ENCODE data around the gene USP40. TPM values are rescaled to one million over a fixed set of nuclear protein-coding genes. Genes with fewer than 3 reads are reported as not detected.

The USP40 gene
- total RNA-seq, 8 experiments from 2014 or later, result 13.4 to 79.9 (median 27.8) TPM

- in situ Hi-C loops (cut with MboI; ENCODE audit: low pct_unique_long_range_greater_than_20kb in 2 of 9, low sequenced_read_pairs in 9 of 9, unreplicated experiment in 9 of 9), result no loop called here
- Histone ChIP-seq H3K27ac (no peak overlapping the region), H3K4me3 (no peak overlapping the region), H3K4me1 (replicated peaks in 1 of 2) (peaks cover 0 to 3% of the 10 kb centered on the region in 2 donors)
- WGBS, 10 experiments, result 79 to 100% (median 95%) methylated on average over 5 to 13 of the region's 14 CpGs; no CpG with 5 or more reads in 4 of the 10 experiments
- no peak for ATAC-seq (replicated peaks in 6 of 8)
Observed at GRCh38 chr2:233476063-233476410, 90.5 kb downstream of the USP40 start.

- in situ Hi-C loops (cut with MboI; ENCODE audit: low pct_unique_long_range_greater_than_20kb in 2 of 9, low sequenced_read_pairs in 9 of 9, unreplicated experiment in 9 of 9), result loop anchor here in 1 of 9 experiments (25.0 kb wide), 1 partner anchor 238 kb away; the partner anchor contains the start of genes UGT1A4 and UGT1A5
- Histone ChIP-seq H3K4me1 (replicated peaks in 1 of 2) (peaks cover 0 to 12% of the 10 kb centered on the region in 2 donors), H3K27ac (no peak overlapping the region), H3K4me3 (no peak overlapping the region)
- 36 to 85% (median 75%) methylated on average over 3 to 12 of the region's 22 CpGs; no CpG with 5 or more reads in 1 of the 10 experiments for WGBS, 10 experiments
- no peak for ATAC-seq (replicated peaks in 6 of 8)
Observed at GRCh38 chr2:233474308-233475160, 92.0 kb downstream of the USP40 start.

GRCh38 chr2:233473878-233474277 is 92.7 kb downstream of the USP40 start:
- in situ Hi-C loops (cut with MboI; ENCODE audit: low pct_unique_long_range_greater_than_20kb in 2 of 9, low sequenced_read_pairs in 9 of 9, unreplicated experiment in 9 of 9), result loop anchor here in 1 of 9 experiments (25.0 kb wide), 1 partner anchor 238 kb away; the partner anchor contains the start of genes UGT1A4 and UGT1A5
- no peak overlapping the region for H3K4me3 ChIP-seq
- H3K4me1 ChIP-seq (replicated peaks in 1 of 2), result peaks cover 0 to 16% of the 10 kb centered on the region in 2 donors
- no peak for ATAC-seq (replicated peaks in 6 of 8)
- no peak overlapping the region for H3K27ac ChIP-seq
- WGBS, 10 experiments, result 80 to 100% (median 86%) methylated on average over 1 of the region's 10 CpGs; no CpG with 5 or more reads in 7 of the 10 experiments

- 85 to 100% (median 97%) methylated on average over 1 to 13 of the region's 19 CpGs; no CpG with 5 or more reads in 5 of the 10 experiments for WGBS, 10 experiments
- peaks cover 0 to 16% of the 10 kb centered on the region in 2 donors for H3K4me1 ChIP-seq (replicated peaks in 1 of 2)
- in situ Hi-C loops (cut with MboI; ENCODE audit: low pct_unique_long_range_greater_than_20kb in 2 of 9, low sequenced_read_pairs in 9 of 9, unreplicated experiment in 9 of 9), result loop anchor here in 1 of 9 experiments (25.0 kb wide), 1 partner anchor 239 kb away; the partner anchor contains the start of genes UGT1A4 and UGT1A5
- no peak overlapping the region for H3K27ac ChIP-seq
- ATAC-seq (replicated peaks in 6 of 8), result no peak
- H3K4me3 ChIP-seq, result no peak overlapping the region
Observed at GRCh38 chr2:233473386-233473791, 93.2 kb downstream of the USP40 start.

- Histone ChIP-seq H3K4me3 (no peak overlapping the region), H3K4me1 (replicated peaks in 1 of 2) (peaks cover 0 to 16% of the 10 kb centered on the region in 2 donors), H3K27ac (no peak overlapping the region)
- no peak for ATAC-seq (replicated peaks in 6 of 8)
- 60 to 100% (median 96%) methylated on average over 1 to 6 of the region's 12 CpGs; no CpG with 5 or more reads in 3 of the 10 experiments for WGBS, 10 experiments
- in situ Hi-C loops (cut with MboI; ENCODE audit: low pct_unique_long_range_greater_than_20kb in 2 of 9, low sequenced_read_pairs in 9 of 9, unreplicated experiment in 9 of 9), result loop anchor here in 1 of 9 experiments (25.0 kb wide), 1 partner anchor 241 kb away; the partner anchor contains the start of genes UGT1A4 and UGT1A5
Observed at GRCh38 chr2:233471291-233472035, 95.1 kb downstream of the USP40 start.

- Histone ChIP-seq H3K27ac (peak overlapping the region in 1 of 2 donors; percentile 78), H3K4me1 (replicated peaks in 1 of 2) (peaks cover 0 to 16% of the 10 kb centered on the region in 2 donors), H3K4me3 (no peak overlapping the region)
- WGBS, 10 experiments, result 88 to 96% (median 90%) methylated on average over 2 to 8 of the region's 14 CpGs; no CpG with 5 or more reads in 7 of the 10 experiments
- no peak for ATAC-seq (replicated peaks in 6 of 8)
- in situ Hi-C loops (cut with MboI; ENCODE audit: low pct_unique_long_range_greater_than_20kb in 2 of 9, low sequenced_read_pairs in 9 of 9, unreplicated experiment in 9 of 9), result loop anchor here in 1 of 9 experiments (25.0 kb wide), 1 partner anchor 241 kb away; the partner anchor contains the start of genes UGT1A4 and UGT1A5
Observed at GRCh38 chr2:233470839-233471238, 95.7 kb downstream of the USP40 start.

- Histone ChIP-seq H3K4me3 (no peak overlapping the region), H3K27ac (peak overlapping the region in 1 of 2 donors; percentile 78), H3K4me1 (replicated peaks in 1 of 2) (peaks cover 0 to 16% of the 10 kb centered on the region in 2 donors)
- 96 to 100% methylated on average over 2 to 4 of the region's 20 CpGs; no CpG with 5 or more reads in 8 of the 10 experiments for WGBS, 10 experiments
- in situ Hi-C loops (cut with MboI; ENCODE audit: low pct_unique_long_range_greater_than_20kb in 2 of 9, low sequenced_read_pairs in 9 of 9, unreplicated experiment in 9 of 9), result loop anchor here in 1 of 9 experiments (25.0 kb wide), 1 partner anchor 242 kb away; the partner anchor contains the start of genes UGT1A4 and UGT1A5
- peak in 6 of 8 experiments; percentile 53 to 94 (median 93) for ATAC-seq (replicated peaks in 6 of 8)
Observed at GRCh38 chr2:233470011-233470687, 96.4 kb downstream of the USP40 start.

- H3K4me3 ChIP-seq, result no peak overlapping the region
- H3K27ac ChIP-seq, result peak overlapping the region in 1 of 2 donors; percentile 78
Observed at GRCh38 chr2:233469261-233470010, 97.1 kb downstream of the USP40 start.

GRCh38 chr2:233468741-233469110 is 97.9 kb downstream of the USP40 start:
- in situ Hi-C loops (cut with MboI; ENCODE audit: low pct_unique_long_range_greater_than_20kb in 2 of 9, low sequenced_read_pairs in 9 of 9, unreplicated experiment in 9 of 9), result loop anchor here in 1 of 9 experiments (25.0 kb wide), 1 partner anchor 244 kb away; the partner anchor contains the start of genes UGT1A4 and UGT1A5
- no peak overlapping the region for H3K4me3 ChIP-seq
- peaks cover 0 to 16% of the 10 kb centered on the region in 2 donors for H3K4me1 ChIP-seq (replicated peaks in 1 of 2)
- WGBS, 10 experiments, result 90 to 100% (median 100%) methylated on average over 1 to 2 of the region's 8 CpGs; no CpG with 5 or more reads in 7 of the 10 experiments
- no peak for ATAC-seq (replicated peaks in 6 of 8)
- H3K27ac ChIP-seq, result no peak overlapping the region

More at GRCh38 chr2:233469261-233470010, 97.1 kb downstream of the USP40 start:
- 35 to 100% (median 93%) methylated on average over 1 to 10 of the region's 32 CpGs; no CpG with 5 or more reads in 3 of the 10 experiments for WGBS, 10 experiments
- in situ Hi-C loops (cut with MboI; ENCODE audit: low pct_unique_long_range_greater_than_20kb in 2 of 9, low sequenced_read_pairs in 9 of 9, unreplicated experiment in 9 of 9), result loop anchor here in 1 of 9 experiments (25.0 kb wide), 1 partner anchor 243 kb away; the partner anchor contains the start of genes UGT1A4 and UGT1A5
- peaks cover 0 to 16% of the 10 kb centered on the region in 2 donors for H3K4me1 ChIP-seq (replicated peaks in 1 of 2)
- ATAC-seq (replicated peaks in 6 of 8), result peak in 5 of 8 experiments; percentile 87 to 90 (median 88)

- in situ Hi-C loops (cut with MboI; ENCODE audit: low pct_unique_long_range_greater_than_20kb in 2 of 9, low sequenced_read_pairs in 9 of 9, unreplicated experiment in 9 of 9), result loop anchor here in 1 of 9 experiments (25.0 kb wide), 1 partner anchor 244 kb away; the partner anchor contains the start of genes UGT1A4 and UGT1A5
- peaks cover 0 to 16% of the 10 kb centered on the region in 2 donors for H3K4me1 ChIP-seq (replicated peaks in 1 of 2)
- WGBS, 10 experiments, result 97 to 100% (median 100%) methylated on average over 1 to 5 of the region's 22 CpGs; no CpG with 5 or more reads in 6 of the 10 experiments
- H3K27ac ChIP-seq, result no peak overlapping the region
- H3K4me3 ChIP-seq, result no peak overlapping the region
- no peak for ATAC-seq (replicated peaks in 6 of 8)
Observed at GRCh38 chr2:233468047-233468740, 98.4 kb downstream of the USP40 start.
